CD4-positive, alpha-beta T cell (primary cell): ENCODE results near the gene GNAQ. TPM values are rescaled to one million over a fixed set of nuclear protein-coding genes. Genes with fewer than 3 reads are reported as not detected.

Source experiments
- ATAC-seq: fragments of 200-7000 bp; cut with Tn5 transposase; one replicate; pipeline ENCODE4 v1.10.0; 2022; ENCODE audit warnings: mild to moderate bottlenecking; ENCODE audit not compliant: poor library complexity
- CTCF ChIA-PET: fragments of 350-600 bp; sonication (Branson Sonifier 250); formaldehyde crosslinking; loops from one replicate; lab custom pipeline; 2021; ENCODE audit warnings: antibody characterized with exemption, inconsistent platforms; lab: Charles Lee
- POLR2A ChIA-PET: fragments of 350-600 bp; sonication (Branson Sonifier 250); formaldehyde crosslinking; loops from one replicate; lab custom pipeline; 2021; ENCODE audit warnings: antibody characterized with exemption, inconsistent platforms; lab: Charles Lee
- DNase-seq, 14 experiments: peaks; one replicate each; pipeline ENCODE4 v3.0.0-alpha.2; 2013 to 2020; ENCODE audit warnings: mixed read lengths in 2 of 14
- H3K27ac ChIP-seq, 2 donors: one replicate each; pipeline versions ENCODE4 v1.5.1 to v1.7.0; 2013; ENCODE audit warnings: low read length in 2 of 2, low read depth in 1 of 2, mild to moderate bottlenecking in 1 of 2
- H3K27me3 ChIP-seq, 2 experiments: 1 replicate in 1 of 2; 2 replicates in 1 of 2; pipeline versions ENCODE4 v1.6.1 to v1.7.0; 2013; ENCODE audit warnings: low read length in 2 of 2, control low read depth in 1 of 2, mild to moderate bottlenecking in 1 of 2, moderate library complexity in 1 of 2; ENCODE audit not compliant: insufficient read depth in 2 of 2, control insufficient read depth in 1 of 2
- H3K36me3 ChIP-seq: one replicate; pipeline ENCODE4 v1.6.1; 2013; ENCODE audit warnings: low read length, control low read depth; ENCODE audit not compliant: insufficient read depth
- H3K4me1 ChIP-seq: one replicate; pipeline ENCODE4 v1.6.1; 2013; ENCODE audit warnings: low read length, control low read depth; ENCODE audit not compliant: insufficient read depth
- H3K4me3 ChIP-seq: one replicate; pipeline ENCODE4 v1.5.1; 2013; ENCODE audit warnings: mild to moderate bottlenecking, low read length, moderate library complexity
- H3K9me3 ChIP-seq, 2 experiments: 1 replicate in 1 of 2; 2 replicates in 1 of 2; pipeline versions ENCODE4 v1.6.1 to v1.7.0; 2013; ENCODE audit warnings: low read length in 2 of 2, mild to moderate bottlenecking in 2 of 2, control low read depth in 1 of 2, moderate library complexity in 1 of 2; ENCODE audit not compliant: control insufficient read depth in 1 of 2, insufficient read depth in 1 of 2
- H3K27ac Mint-ChIP-seq: one replicate; pipeline ENCODE4 v1.8.0; 2020; ENCODE audit warnings: mixed read lengths
- H3K27me3 Mint-ChIP-seq: one replicate; pipeline ENCODE4 v1.8.0; 2021; ENCODE audit warnings: mixed read lengths
- H3K36me3 Mint-ChIP-seq: one replicate; pipeline ENCODE4 v1.8.0; 2021; ENCODE audit warnings: low read depth, mixed read lengths
- H3K4me1 Mint-ChIP-seq: one replicate; pipeline ENCODE4 v1.8.0; 2021; ENCODE audit warnings: low read depth, mixed read lengths
- H3K4me3 Mint-ChIP-seq: one replicate; pipeline ENCODE4 v1.8.0; 2020; ENCODE audit warnings: mild to moderate bottlenecking, mixed read lengths
- H3K9me3 Mint-ChIP-seq: one replicate; pipeline ENCODE4 v1.8.0; 2020; ENCODE audit warnings: mixed read lengths
- CTCF ChIP-seq: fragments of 200-600 bp; IDR thresholded peaks from one replicate; pipeline ENCODE4 v1.8.0; 2022; ENCODE audit warnings: antibody characterized with exemption, mild to moderate bottlenecking
- intact Hi-C, 2 experiments: fragments of 100-400 bp; cut with DNase I in 1 of 2; cut with micrococcal nuclease in 1 of 2; formaldehyde crosslinking; loops; one replicate each; pipeline versions ENCODE4 v1.15.1 to v1.9.0; 2023 to 2025; cut with DNase I, micrococcal nuclease
- total RNA-seq, 174 experiments: library from RNA in 2 of 174; stranded (reverse) in 2 of 174; gene quantifications; one replicate each; pipeline ENCODE4 v1.2.3 and lab custom pipeline; 2021 to 2026

GNAQ gene
- total RNA-seq, 2 experiments from 2014 or later: 55.5 to 55.9 TPM

GRCh38 chr9:77974434-77974833 is 57.2 kb downstream of the GNAQ start:
- Mint-ChIP-seq H3K4me1 (peaks cover 68% of the 10 kb centered on the region), H3K27ac (no peak overlapping the region), H3K36me3 (peaks cover 10% of the 10 kb centered on the region), H3K27me3 (no peaks in the 10 kb centered on the region), H3K4me3 (no peak overlapping the region), H3K9me3 (no peaks in the 10 kb centered on the region)
- ATAC-seq (no peak), DNase-seq (no peak)
- Histone ChIP-seq H3K27ac (no peak overlapping the region), H3K9me3 (no peaks in the 10 kb centered on the region), H3K4me1 (peaks cover 29% of the 10 kb centered on the region), H3K27me3 (no peaks in the 10 kb centered on the region), H3K4me3 (no peak overlapping the region), H3K36me3 (no peaks in the 10 kb centered on the region)
- intact Hi-C loops: loop anchor here (10.0 kb wide), 2 partner anchors 70 to 400 kb away; no protein-coding TSS in a partner anchor
- TF ChIP-seq CTCF: no peak
- ChIA-PET CTCF (interaction anchor here (0.7 to 1.1 kb wide), 2 partner anchors 9 to 61 kb away, joined by 3 read pairs; no protein-coding TSS in a partner anchor), POLR2A (interaction anchor here (1.0 kb wide), 1 partner anchor 58 kb away, joined by 3 read pairs; the partner anchor contains the start of gene GNAQ)

- no peaks in the 10 kb centered on the region for H3K27me3 ChIP-seq
- ChIA-PET POLR2A (no interaction called here), CTCF (no interaction called here)
- no peak for DNase-seq
- ATAC-seq: no peak
- H3K9me3 ChIP-seq: no peaks in the 10 kb centered on the region
- no peak overlapping the region for H3K4me3 ChIP-seq
- H3K27ac ChIP-seq: no peak overlapping the region
- H3K9me3 Mint-ChIP-seq: no peaks in the 10 kb centered on the region
- H3K4me1 ChIP-seq: peaks cover 6% of the 10 kb centered on the region
- intact Hi-C loops: no loop called here
- H3K36me3 Mint-ChIP-seq: peaks cover 41% of the 10 kb centered on the region
- H3K36me3 ChIP-seq: no peaks in the 10 kb centered on the region
- H3K4me1 Mint-ChIP-seq: peaks cover 77% of the 10 kb centered on the region
- no peaks in the 10 kb centered on the region for H3K27me3 Mint-ChIP-seq
- H3K27ac Mint-ChIP-seq: no peak overlapping the region
- TF ChIP-seq CTCF: no peak
- H3K4me3 Mint-ChIP-seq: no peak overlapping the region
Measured at GRCh38 chr9:77969083-77969482, 62.5 kb downstream of the GNAQ start.

- Mint-ChIP-seq H3K4me1 (peaks cover 79% of the 10 kb centered on the region), H3K36me3 (peaks cover 41% of the 10 kb centered on the region), H3K9me3 (no peaks in the 10 kb centered on the region), H3K27me3 (no peaks in the 10 kb centered on the region), H3K4me3 (no peak overlapping the region), H3K27ac (no peak overlapping the region)
- ATAC-seq (no peak), DNase-seq (no peak)
- POLR2A ChIA-PET: no interaction called here
- Histone ChIP-seq H3K36me3 (no peaks in the 10 kb centered on the region), H3K27me3 (no peaks in the 10 kb centered on the region), H3K4me3 (no peak overlapping the region), H3K27ac (no peak overlapping the region), H3K9me3 (no peaks in the 10 kb centered on the region), H3K4me1 (peaks cover 5% of the 10 kb centered on the region)
- TF ChIP-seq CTCF: no peak
- CTCF ChIA-PET: no interaction called here
- intact Hi-C loops: no loop called here
Measured at GRCh38 chr9:77968506-77968905, 63.1 kb downstream of the GNAQ start.
